ENCODE data around the gene PRKG1.

GRCh38 chr10:52212802-52213201 is 1138.5 kb downstream of the PRKG1 start:
- TF ChIP-seq CTCF (IDR thresholded peaks at IDR 0.05) (no peak), ZFX (IDR thresholded peaks at IDR 0.05; ENCODE audit: borderline replicate concordance) (no peak)
